H1 (cell line): ENCODE results near the gene ACTR1B. TPM values are rescaled to one million over a fixed set of nuclear protein-coding genes. Genes with fewer than 3 reads are reported as not detected.

Source experiments
- CTCF ChIA-PET: fragments of 300-600 bp; sonication (Branson Sonifier 250); formaldehyde crosslinking; loops from one replicate; lab custom pipeline; 2021; ENCODE audit not compliant: partially characterized antibody; lab: Charles Lee
- POLR2A ChIA-PET: fragments of 300-600 bp; sonication (Branson Sonifier 250); formaldehyde crosslinking; loops from one replicate; lab custom pipeline; 2021; ENCODE audit warnings: inconsistent platforms; ENCODE audit not compliant: partially characterized antibody; lab: Charles Lee
- DNase-seq, 2 experiments: peaks; one replicate each; pipeline versions ENCODE4 v3.0.0 to v3.0.0-alpha.2; 2010 to 2022; ENCODE audit warnings: low spot score in 2 of 2, low read depth in 1 of 2, mixed read lengths in 1 of 2
- FAIRE-seq: peaks from 2 replicates; lab custom pipeline; 2011; peaks lifted over from hg19 to GRCh38; lab: Jason Lieb, UNC
- H2AFZ ChIP-seq: 2 replicates; pipeline ENCODE4 v1.8.1; 2012; ENCODE audit warnings: low read length, inconsistent platforms
- H2AK5ac ChIP-seq: 2 replicates; pipeline ENCODE4 v1.6.1; 2013; ENCODE audit warnings: low read depth, low read length
- H2BK120ac ChIP-seq: replicated peaks from 2 replicates; pipeline ENCODE3; 2013; ENCODE audit warnings: low read depth, low read length, inconsistent platforms
- H2BK12ac ChIP-seq: 2 replicates; pipeline ENCODE4 v1.6.1; 2013; ENCODE audit warnings: low read depth, low read length
- H2BK15ac ChIP-seq: 2 replicates; pipeline ENCODE4 v1.6.1; 2013; ENCODE audit warnings: low read length
- H2BK20ac ChIP-seq: 2 replicates; pipeline ENCODE4 v1.6.1; 2013; ENCODE audit warnings: low read length
- H2BK5ac ChIP-seq: 2 replicates; pipeline ENCODE4 v1.6.1; 2013; ENCODE audit warnings: low read depth, low read length
- H3K14ac ChIP-seq: 2 replicates; pipeline ENCODE4 v1.6.1; 2013; ENCODE audit warnings: inconsistent platforms; ENCODE audit not compliant: insufficient read length
- H3K18ac ChIP-seq: 2 replicates; pipeline ENCODE4 v1.6.1; 2013; ENCODE audit warnings: low read length; ENCODE audit errors: extremely low read depth
- H3K23ac ChIP-seq: 2 replicates; pipeline ENCODE4 v1.6.1; 2013; ENCODE audit warnings: inconsistent platforms; ENCODE audit not compliant: insufficient read length
- H3K23me2 ChIP-seq: 2 replicates; pipeline ENCODE4 v1.6.1; 2013; ENCODE audit warnings: low read depth, low read length
- H3K27ac ChIP-seq: 2 replicates; pipeline ENCODE4 v1.6.1; 2011; ENCODE audit warnings: low read depth, low read length, inconsistent platforms
- H3K27me3 ChIP-seq, 4 experiments: replicated peaks in 1 of 4; 1 replicate in 1 of 4; 2 replicates in 3 of 4; pipeline versions ENCODE4 v1.6.1 to v1.8.1; 2011 to 2013; ENCODE audit warnings: low read length in 3 of 4, mild to moderate bottlenecking in 3 of 4, inconsistent platforms in 2 of 4, mixed read lengths in 2 of 4, moderate library complexity in 1 of 4; ENCODE audit not compliant: control insufficient read depth in 3 of 4, insufficient read depth in 3 of 4; ENCODE audit errors: extremely low read depth in 1 of 4
- H3K36me3 ChIP-seq, 4 experiments: 2 replicates each; pipeline versions ENCODE4 v1.6.1 to v1.8.1; 2011 to 2013; ENCODE audit warnings: mild to moderate bottlenecking in 4 of 4, low read length in 3 of 4, moderate library complexity in 2 of 4, control low read depth in 1 of 4, inconsistent platforms in 1 of 4; ENCODE audit not compliant: insufficient read depth in 4 of 4, control insufficient read depth in 2 of 4
- H3K4ac ChIP-seq: replicated peaks from 2 replicates; pipeline ENCODE3; 2013; ENCODE audit warnings: low read length, low read depth, mixed read lengths, inconsistent platforms; ENCODE audit not compliant: insufficient read length
- H3K4me1 ChIP-seq, 4 experiments: replicated peaks in 1 of 4; 1 replicate in 1 of 4; 2 replicates in 3 of 4; pipeline versions ENCODE4 v1.6.1 to v1.8.1; 2011 to 2013; ENCODE audit warnings: low read length in 3 of 4, inconsistent platforms in 2 of 4, mixed read lengths in 1 of 4; ENCODE audit not compliant: insufficient read depth in 4 of 4, control insufficient read depth in 3 of 4
- H3K4me2 ChIP-seq, 2 experiments: 2 replicates each; pipeline versions ENCODE4 v1.6.1 to v1.8.1; 2011 to 2013; ENCODE audit warnings: low read depth in 2 of 2, low read length in 2 of 2, control low read depth in 1 of 2, inconsistent platforms in 1 of 2, mild to moderate bottlenecking in 1 of 2; ENCODE audit not compliant: insufficient read depth in 1 of 2
- H3K4me3 ChIP-seq, 4 experiments: fragments of 200-600, 300-600 bp in 1 of 4; sonication (generic), shearing (Covaris generic), sonication (Bioruptor Twin) in 1 of 4; 2 replicates each; pipeline versions ENCODE4 v1.5.1 to v1.8.1; 2011 to 2016; ENCODE audit warnings: low read length in 4 of 4, low read depth in 3 of 4, control low read depth in 2 of 4, inconsistent platforms in 2 of 4, mild to moderate bottlenecking in 2 of 4, mixed read lengths in 1 of 4, moderate library complexity in 1 of 4; ENCODE audit not compliant: insufficient read depth in 2 of 4; ENCODE audit errors: extremely low read depth in 1 of 4
- H3K56ac ChIP-seq: replicated peaks from 2 replicates; pipeline ENCODE3; 2013; ENCODE audit warnings: low read depth, mild to moderate bottlenecking, mixed read lengths, low read length, inconsistent platforms; ENCODE audit not compliant: insufficient read length
- H3K79me1 ChIP-seq: 2 replicates; pipeline ENCODE4 v1.6.1; 2013; ENCODE audit warnings: low read depth, low read length, control low read depth
- H3K79me2 ChIP-seq, 2 experiments: 2 replicates each; pipeline versions ENCODE4 v1.6.1 to v1.8.1; 2012 to 2013; ENCODE audit warnings: low read length in 2 of 2, mild to moderate bottlenecking in 2 of 2, inconsistent platforms in 1 of 2; ENCODE audit not compliant: insufficient read depth in 2 of 2, control insufficient read depth in 1 of 2
- H3K9ac ChIP-seq, 4 experiments: replicated peaks in 1 of 4; 1 replicate in 1 of 4; 2 replicates in 3 of 4; pipeline versions ENCODE4 v1.6.1 to v1.8.1; 2011 to 2013; ENCODE audit warnings: low read depth in 3 of 4, low read length in 3 of 4, control low read depth in 2 of 4, mild to moderate bottlenecking in 2 of 4, moderate library complexity in 2 of 4, inconsistent platforms in 1 of 4; ENCODE audit errors: extremely low read depth in 1 of 4
- H3K9me3 ChIP-seq, 2 experiments: 2 replicates each; pipeline versions ENCODE4 v1.6.1 to v1.8.1; 2012 to 2013; ENCODE audit warnings: mild to moderate bottlenecking in 2 of 2, moderate library complexity in 2 of 2, control low read depth in 1 of 2, inconsistent platforms in 1 of 2, low read depth in 1 of 2, low read length in 1 of 2, mixed read lengths in 1 of 2; ENCODE audit not compliant: insufficient read depth in 2 of 2
- H4K20me1 ChIP-seq, 2 experiments: replicated peaks in 1 of 2; 2 replicates each; pipeline versions ENCODE3 to v1.8.1; 2011 to 2013; ENCODE audit warnings: inconsistent platforms in 2 of 2, low read length in 2 of 2, mild to moderate bottlenecking in 1 of 2; ENCODE audit not compliant: insufficient read depth in 2 of 2, control insufficient read depth in 1 of 2
- H4K5ac ChIP-seq: 2 replicates; pipeline ENCODE4 v1.6.1; 2013; ENCODE audit warnings: low read length, low read depth, mixed read lengths, inconsistent platforms; ENCODE audit not compliant: insufficient read length
- H4K8ac ChIP-seq: 2 replicates; pipeline ENCODE4 v1.8.0; 2013; ENCODE audit warnings: mild to moderate bottlenecking, moderate library complexity, low read length, inconsistent platforms; ENCODE audit not compliant: insufficient read depth; ENCODE audit errors: extremely low read depth
- H4K91ac ChIP-seq: replicated peaks from 2 replicates; pipeline ENCODE3; 2013; ENCODE audit warnings: low read length, mixed read lengths, inconsistent platforms; ENCODE audit not compliant: insufficient read length
- CEBPB ChIP-seq: IDR thresholded peaks from 2 replicates; pipeline ENCODE4 v1.6.1; 2012; ENCODE audit warnings: low read depth, low read length
- WGBS, 2 experiments: shearing (Covaris generic) in 1 of 2; methylation state at CpG; one replicate each; pipeline versions ENCODE4 v1.1.6 to v1.1.7; 2013 to 2015; ENCODE audit warnings: low lambda C conversion rate in 2 of 2, mixed read lengths in 2 of 2, inconsistent platforms in 1 of 2, low coverage in 1 of 2, missing lambda C conversion rate in 1 of 2; ENCODE audit not compliant: insufficient replicate concordance in 2 of 2, insufficient coverage in 1 of 2, insufficient read length in 1 of 2; ENCODE audit errors: extremely low coverage in 1 of 2, missing lambda C conversion rate in 1 of 2; 5-methylcytosine and 5-hydroxymethylcytosine counted together
- polyA plus RNA-seq, 7 experiments: library from polyadenylated mRNA; depleted of rRNA in 3 of 7; stranded (reverse) in 5 of 7; unstranded in 2 of 7; fragments of >200 nt in 5 of 7; fragments of 200-250 nt in 2 of 7; gene quantifications; 1 replicate in 5 of 7; 2 replicates in 1 of 7; 4 replicates in 1 of 7; pipeline versions ENCODE4 v1.2.1 to v1.2.3, GENCODE V29; 2011 to 2013; ENCODE audit warnings: missing spikeins in 2 of 7, mixed read lengths in 2 of 7
- total RNA-seq: library from RNA; stranded (reverse); fragmentation: NEBNext Ultra II Directional; extraction: Animal tissue kit (Norgen Biotek cat#: 25700); gene quantifications from 2 replicates; pipeline ENCODE4 v1.2.1, GENCODE V29; 2021

ACTR1B gene
- total and polyA plus RNA-seq, 2 of the 8 experiments (the other 6 are each of a cell fraction or from before 2014, with no cell fraction given): 40.7 to 56.0 TPM

- 86% methylated on average over 13 of the region's 13 CpGs; no CpG with 5 or more reads in 1 of the 2 experiments for WGBS, 2 experiments
- no peak overlapping the region for H3K4me3 ChIP-seq
- no peak overlapping the region for H3K4me2 ChIP-seq
- H3K9me3 ChIP-seq: 0 out of 4 replicates have a peak, but pooled peaks cover 0 to 2% of the 10 kb centered on the region in 2 experiments
- no peak overlapping the region for H3K4ac ChIP-seq
- no peak overlapping the region for H2BK5ac ChIP-seq
- H4K5ac ChIP-seq: no peak overlapping the region
- no peak for DNase-seq
- H3K18ac ChIP-seq: no peak overlapping the region
- H2BK20ac ChIP-seq: no peak overlapping the region
- no peak overlapping the region for H2BK12ac ChIP-seq
- H4K91ac ChIP-seq: no peak overlapping the region
- H3K4me1 ChIP-seq: peaks cover 0 to 9% (median 7%) of the 10 kb centered on the region in 4 experiments; a peak in 3 of 7 replicates
- H2BK15ac ChIP-seq: no peak overlapping the region
- FAIRE-seq: no peak
- H3K79me1 ChIP-seq: peaks cover 8% of the 10 kb centered on the region
- no peak overlapping the region for H4K8ac ChIP-seq
- H3K23me2 ChIP-seq: peaks cover 7% of the 10 kb centered on the region
- H3K36me3 ChIP-seq: peaks cover 3 to 24% (median 7%) of the 10 kb centered on the region in 4 experiments; a peak in 5 of 8 replicates
- no peak overlapping the region for H3K27ac ChIP-seq
- peaks cover 0 to 25% of the 10 kb centered on the region in 2 experiments; a peak in 2 of 4 replicates for H3K79me2 ChIP-seq
- POLR2A ChIA-PET: interaction anchor here (7.1 kb wide), 1 partner anchor 14 kb away, joined by 71 read pairs; the partner anchor contains the start of gene COX5B
- no peaks in the 10 kb centered on the region for H3K27me3 ChIP-seq
- no peak overlapping the region for H2AFZ ChIP-seq
- H2AK5ac ChIP-seq: no peak overlapping the region
- H3K14ac ChIP-seq: no peak overlapping the region
- H4K20me1 ChIP-seq: peaks cover 0 to 13% of the 10 kb centered on the region in 2 experiments
- no peak overlapping the region for H3K9ac ChIP-seq
- no peak overlapping the region for H3K23ac ChIP-seq
- CTCF ChIA-PET: interaction anchor here (8.2 kb wide), 1 partner anchor 40 kb away, joined by 132 read pairs; no protein-coding TSS in a partner anchor
- H3K56ac ChIP-seq: no peak overlapping the region
- H2BK120ac ChIP-seq: no peak overlapping the region
- TF ChIP-seq CEBPB: no peak
Observed at GRCh38 chr2:97658691-97659157, 5.1 kb downstream of the ACTR1B start.
